ENCODE results near the gene SLC7A14. TPM values are rescaled to one million over a fixed set of nuclear protein-coding genes. Genes with fewer than 3 reads are reported as not detected.

The SLC7A14 gene
- total and polyA plus RNA-seq, 2 of the 13 experiments (the other 11 are each of a cell fraction or from before 2014, with no cell fraction given): not detected

- TF ChIP-seq ZFP36L1 (CRISPR knock-in tag; IDR thresholded peaks at IDR 0.05) (no peak), NFE2L2 (IDR thresholded peaks at IDR 0.05; ENCODE audit: low read length) (no peak), ZNF446 (CRISPR knock-in tag; IDR thresholded peaks at IDR 0.05) (no peak), TEAD3 (CRISPR knock-in tag; optimal IDR thresholded peaks at IDR 0.05; ENCODE audit: borderline replicate concordance) (peak; percentile 68), SRSF4 (IDR thresholded peaks at IDR 0.05; ENCODE audit: low read depth, low read length, poor library complexity, severe bottlenecking) (no peak), ZSCAN12 (CRISPR knock-in tag; IDR thresholded peaks at IDR 0.05) (no peak; the same call in 1 of the 2 replicates), DNMT1 (CRISPR knock-in tag; IDR thresholded peaks at IDR 0.05) (no peak), HDAC2 (CRISPR knock-in tag; IDR thresholded peaks at IDR 0.05) (peak; percentile 67; the same call in 1 of the 2 replicates), THAP11 (CRISPR knock-in tag; IDR thresholded peaks at IDR 0.05) (peak; percentile 35; the same call in 1 of the 2 replicates), LRRFIP1 (CRISPR knock-in tag; conservative IDR thresholded peaks at IDR 0.05) (0 out of 2 replicates have a peak, but pooled peaks have one; percentile 73), FOXJ3 (CRISPR knock-in tag; IDR thresholded peaks at IDR 0.05; ENCODE audit: borderline replicate concordance) (no peak), NFAT5 (CRISPR knock-in tag; IDR thresholded peaks at IDR 0.05) (peak; percentile 88; the same call in 1 of the 2 replicates), SSRP1 (CRISPR knock-in tag; IDR thresholded peaks at IDR 0.05) (no peak), GATAD2A (CRISPR knock-in tag; IDR thresholded peaks at IDR 0.05) (0 out of 2 replicates have a peak, but pooled peaks have one; percentile 17), CREM (IDR thresholded peaks at IDR 0.05) (no peak), CREM (CRISPR knock-in tag; IDR thresholded peaks at IDR 0.05) (no peak), ZFP36L2 (CRISPR knock-in tag; IDR thresholded peaks at IDR 0.05) (peak; percentile 84; the same call in 1 of the 2 replicates), REST (IDR thresholded peaks at IDR 0.05; ENCODE audit: borderline replicate concordance in 1 of 2, low read depth in 1 of 2, low read length in 2 of 2) (peak in 1 of 2 experiments; percentile 98), RXRB (CRISPR knock-in tag; IDR thresholded peaks at IDR 0.05; ENCODE audit: borderline replicate concordance) (0 out of 2 replicates have a peak, but pooled peaks have one; percentile 17)
Measured at GRCh38 chr3:170584585-170585007, 1.3 kb downstream of the SLC7A14 start (continued).
